Measurements from ENCODE around the gene CTNNA2. TPM values are rescaled to one million over a fixed set of nuclear protein-coding genes. Genes with fewer than 3 reads are reported as not detected.
A peak's percentile ranks its signal among the peaks of the same experiment; 100 is the strongest.

Gene CTNNA2
- total RNA-seq, 4 donors from 2014 or later = 0.19 TPM; not detected in 3

DNA sequence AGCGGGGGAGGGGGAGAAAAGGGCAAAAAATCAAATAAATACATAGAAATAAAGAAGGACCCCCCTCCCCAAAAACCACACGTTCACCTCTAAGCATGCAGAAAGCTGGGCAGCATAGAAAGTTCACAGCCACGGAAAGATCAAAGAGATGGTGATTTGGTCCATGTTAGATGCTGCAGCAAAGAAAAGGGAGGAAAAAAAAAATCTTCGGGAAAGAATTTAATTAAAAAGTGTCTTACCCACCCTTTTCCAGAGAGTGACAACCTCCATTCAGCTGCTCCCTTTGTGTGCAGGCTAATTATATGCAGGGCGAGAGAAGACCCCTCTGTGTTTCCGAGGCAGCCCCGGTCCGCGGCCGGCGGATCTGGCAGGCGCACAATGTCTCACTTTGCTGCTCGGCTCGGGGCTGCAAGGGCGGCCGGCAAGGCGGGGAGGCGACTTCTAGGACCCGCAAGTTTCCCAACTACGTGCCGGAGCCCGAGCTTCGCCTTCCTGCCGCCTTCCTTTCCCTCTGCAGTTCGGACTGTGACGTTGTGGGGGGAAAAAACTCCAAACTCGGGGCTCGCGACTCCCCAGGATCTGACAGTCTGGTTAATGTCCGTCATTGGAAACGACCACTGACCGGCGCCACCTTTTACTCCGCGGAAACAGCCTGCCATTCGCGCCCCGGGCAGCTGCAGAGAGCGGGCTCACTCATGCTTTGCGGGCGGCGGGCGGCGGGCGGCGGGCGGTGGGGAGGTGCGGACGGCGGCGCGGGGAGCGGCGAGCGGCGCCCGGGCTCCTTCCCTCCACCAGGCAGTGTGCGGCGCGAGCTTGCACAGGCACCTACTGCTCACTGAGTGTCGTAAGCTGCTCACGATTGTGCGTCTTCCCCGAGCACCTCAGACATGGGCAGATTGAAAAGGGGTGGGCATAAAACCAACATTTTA is 791.3 kb downstream of the CTNNA2 start, which contains the start of gene LRRTM1:
LRRTM1 (minus strand) TSS at position 844 of the 929 bp plus-strand sequence. CDS start 933 bp downstream, outside the sequence.
- ATAC-seq (ENCODE audit: low FRiP score) (peak; percentile 86), DNase-seq (ENCODE audit: low spot score) (no peak)
- TF ChIP-seq, protein P1, sequence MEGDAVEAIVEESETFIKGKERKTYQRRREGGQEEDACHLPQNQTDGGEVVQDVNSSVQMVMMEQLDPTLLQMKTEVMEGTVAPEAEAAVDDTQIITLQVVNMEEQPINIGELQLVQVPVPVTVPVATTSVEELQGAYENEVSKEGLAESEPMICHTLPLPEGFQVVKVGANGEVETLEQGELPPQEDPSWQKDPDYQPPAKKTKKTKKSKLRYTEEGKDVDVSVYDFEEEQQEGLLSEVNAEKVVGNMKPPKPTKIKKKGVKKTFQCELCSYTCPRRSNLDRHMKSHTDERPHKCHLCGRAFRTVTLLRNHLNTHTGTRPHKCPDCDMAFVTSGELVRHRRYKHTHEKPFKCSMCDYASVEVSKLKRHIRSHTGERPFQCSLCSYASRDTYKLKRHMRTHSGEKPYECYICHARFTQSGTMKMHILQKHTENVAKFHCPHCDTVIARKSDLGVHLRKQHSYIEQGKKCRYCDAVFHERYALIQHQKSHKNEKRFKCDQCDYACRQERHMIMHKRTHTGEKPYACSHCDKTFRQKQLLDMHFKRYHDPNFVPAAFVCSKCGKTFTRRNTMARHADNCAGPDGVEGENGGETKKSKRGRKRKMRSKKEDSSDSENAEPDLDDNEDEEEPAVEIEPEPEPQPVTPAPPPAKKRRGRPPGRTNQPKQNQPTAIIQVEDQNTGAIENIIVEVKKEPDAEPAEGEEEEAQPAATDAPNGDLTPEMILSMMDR (IDR thresholded peaks at IDR 0.05) = no peak

DNA sequence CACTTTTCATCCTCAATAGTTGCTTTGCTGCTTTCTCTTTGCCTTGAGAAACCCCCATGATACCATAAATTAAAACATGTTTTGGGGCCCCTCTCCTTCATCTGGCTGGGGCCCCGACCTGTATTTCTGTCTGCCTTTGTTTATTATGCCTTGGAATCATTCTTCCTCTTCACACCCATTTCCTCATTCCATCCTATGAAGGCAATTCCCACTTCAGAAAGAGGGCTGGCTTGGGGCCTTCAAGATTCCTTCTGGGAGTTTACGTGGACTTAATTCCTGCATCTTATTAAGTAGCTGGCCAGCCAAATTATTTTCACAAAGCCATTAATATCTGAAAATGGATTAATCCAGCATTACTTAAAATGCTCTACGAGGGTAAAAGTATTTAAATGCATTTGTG is 798.5 kb downstream of the CTNNA2 start:
- no peak for ATAC-seq (ENCODE audit: low FRiP score)

DNA sequence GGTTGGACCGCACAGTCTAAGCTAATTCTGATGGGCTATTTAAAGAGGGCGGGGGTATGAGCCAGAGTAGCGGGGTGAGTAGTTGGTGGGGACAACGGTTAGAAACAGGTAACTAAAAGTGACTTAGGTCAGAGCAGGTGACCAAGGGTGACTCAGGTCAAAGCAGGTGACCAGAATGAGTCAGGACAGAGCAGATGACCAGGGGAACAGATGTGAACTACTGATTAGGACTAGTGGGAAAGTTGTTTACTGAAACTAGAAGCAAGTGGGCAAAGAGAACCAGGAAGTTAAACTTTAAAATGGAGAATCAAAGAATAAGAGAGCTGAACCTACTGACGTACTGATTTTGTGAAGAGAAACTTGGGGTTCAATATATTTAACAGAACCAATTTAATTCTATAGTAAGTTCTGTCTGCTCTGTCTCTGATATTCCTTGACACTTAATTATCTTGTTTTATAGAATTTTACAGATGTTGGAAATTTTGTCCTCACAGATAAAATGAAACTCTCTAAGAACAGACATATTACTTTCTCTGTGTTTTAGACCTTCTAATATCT is 799.5 kb downstream of the CTNNA2 start:
- TF ChIP-seq, protein P1 (IDR thresholded peaks at IDR 0.05) = no peak
- DNase-seq (ENCODE audit: low spot score) (no peak), ATAC-seq (ENCODE audit: low FRiP score) (no peak)

More for the DNA sequence above, 798.5 kb downstream of the CTNNA2 start:
- DNase-seq (ENCODE audit: low spot score) = no peak
- TF ChIP-seq, protein P1 (IDR thresholded peaks at IDR 0.05) = no peak

DNA sequence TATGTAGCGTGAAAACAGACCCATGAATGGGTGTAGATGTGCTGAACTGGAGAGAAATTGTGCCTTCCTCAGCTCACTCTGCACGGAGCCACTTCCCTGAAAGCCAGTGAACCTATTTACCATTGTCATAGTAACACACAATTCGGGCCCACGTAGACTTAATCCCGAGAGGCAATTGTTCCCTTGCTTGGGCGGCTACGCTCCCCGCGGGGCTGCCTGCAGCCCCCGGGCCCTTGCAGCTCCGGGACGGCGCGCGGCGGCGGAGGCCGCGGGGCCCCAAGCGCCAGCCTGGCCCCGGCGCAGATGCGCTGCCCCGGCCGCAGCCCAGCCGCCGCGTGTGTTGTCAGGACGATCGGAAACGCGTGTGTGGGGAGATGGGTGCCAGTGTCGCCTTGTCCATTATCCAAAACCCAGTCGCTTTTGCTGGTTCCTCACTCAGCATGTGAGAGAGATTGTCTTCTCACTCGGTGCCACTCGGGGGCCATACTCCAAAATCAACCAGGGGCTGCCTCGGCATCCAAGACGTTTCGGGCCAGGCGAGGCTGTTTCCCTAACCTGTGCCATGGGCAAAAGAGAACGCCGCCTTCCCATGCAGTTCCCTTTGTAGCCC is 809.6 kb downstream of the CTNNA2 start:
- DNase-seq (ENCODE audit: low spot score) = no peak
- peak; percentile 11 for ATAC-seq (ENCODE audit: low FRiP score)
- TF ChIP-seq, protein P1 (IDR thresholded peaks at IDR 0.05) = no peak

DNA sequence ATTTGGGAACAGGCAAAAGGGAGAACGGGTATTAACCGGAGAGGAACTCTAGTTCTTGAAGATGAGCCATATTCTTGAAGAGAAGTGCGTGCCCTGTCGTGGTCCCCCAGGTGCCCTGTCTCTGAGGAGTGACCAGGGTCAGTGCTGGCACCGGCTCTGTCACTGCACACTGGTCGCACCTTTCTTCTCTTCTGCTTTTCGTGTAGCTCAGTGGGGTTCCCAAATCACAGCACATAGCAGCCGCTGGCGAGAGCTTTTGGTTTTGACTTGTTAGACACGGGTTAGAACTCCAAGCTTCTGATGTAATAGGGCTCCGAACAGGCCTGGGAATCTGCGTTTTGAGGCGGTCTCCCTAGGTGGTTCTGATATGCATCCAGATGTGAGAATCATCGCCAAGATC is 810.1 kb downstream of the CTNNA2 start:
- DNase-seq (ENCODE audit: low spot score) (no peak), ATAC-seq (ENCODE audit: low FRiP score) (no peak)
- TF ChIP-seq, protein P1 (IDR thresholded peaks at IDR 0.05) = no peak

DNA sequence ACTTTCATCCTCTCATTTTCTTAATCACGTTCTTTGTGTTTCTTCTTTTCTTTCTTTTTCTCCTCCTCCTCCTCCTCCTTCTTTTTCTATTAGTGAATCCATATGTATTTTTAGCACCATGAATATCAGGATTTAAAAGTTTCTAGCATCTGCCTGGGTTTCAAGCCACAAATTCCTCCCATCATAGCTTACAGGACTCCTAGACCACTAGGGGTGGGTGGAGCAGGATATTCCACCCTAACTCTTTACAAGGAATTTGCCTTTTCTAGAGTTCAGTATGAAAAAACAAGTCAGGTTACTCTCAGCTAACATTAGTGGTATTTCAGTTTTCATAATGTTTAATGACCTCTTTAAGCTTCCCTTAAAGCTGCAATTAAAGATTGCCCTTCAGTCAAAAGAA is 810.8 kb downstream of the CTNNA2 start:
- TF ChIP-seq, protein P1 (IDR thresholded peaks at IDR 0.05) = no peak
- no peak for ATAC-seq (ENCODE audit: low FRiP score)
- DNase-seq (ENCODE audit: low spot score) = no peak

Data from omental fat pad (tissue), 4 donors.